Measurements from ENCODE around the gene HAGHL.

GRCh38 chr16:766820-767640, 40.1 kb downstream of the HAGHL start:
- TF ChIP-seq, protein P1, sequence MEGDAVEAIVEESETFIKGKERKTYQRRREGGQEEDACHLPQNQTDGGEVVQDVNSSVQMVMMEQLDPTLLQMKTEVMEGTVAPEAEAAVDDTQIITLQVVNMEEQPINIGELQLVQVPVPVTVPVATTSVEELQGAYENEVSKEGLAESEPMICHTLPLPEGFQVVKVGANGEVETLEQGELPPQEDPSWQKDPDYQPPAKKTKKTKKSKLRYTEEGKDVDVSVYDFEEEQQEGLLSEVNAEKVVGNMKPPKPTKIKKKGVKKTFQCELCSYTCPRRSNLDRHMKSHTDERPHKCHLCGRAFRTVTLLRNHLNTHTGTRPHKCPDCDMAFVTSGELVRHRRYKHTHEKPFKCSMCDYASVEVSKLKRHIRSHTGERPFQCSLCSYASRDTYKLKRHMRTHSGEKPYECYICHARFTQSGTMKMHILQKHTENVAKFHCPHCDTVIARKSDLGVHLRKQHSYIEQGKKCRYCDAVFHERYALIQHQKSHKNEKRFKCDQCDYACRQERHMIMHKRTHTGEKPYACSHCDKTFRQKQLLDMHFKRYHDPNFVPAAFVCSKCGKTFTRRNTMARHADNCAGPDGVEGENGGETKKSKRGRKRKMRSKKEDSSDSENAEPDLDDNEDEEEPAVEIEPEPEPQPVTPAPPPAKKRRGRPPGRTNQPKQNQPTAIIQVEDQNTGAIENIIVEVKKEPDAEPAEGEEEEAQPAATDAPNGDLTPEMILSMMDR (IDR thresholded peaks at IDR 0.05): no peak
- no peak for TF ChIP-seq POLR2A (IDR thresholded peaks at IDR 0.05)

All from uterus (tissue), 2 donors.